GM10248 (cell line): ENCODE results near the gene PRKN.

Experiments
- CTCF ChIA-PET: fragments of 300-600 bp; sonication (Branson Sonifier 250); formaldehyde crosslinking; extraction: SDS; loops from one replicate; lab custom pipeline; 2021; ENCODE audit warnings: antibody characterized with exemption; lab: Yijun Ruan, JAX
- POLR2A ChIA-PET: fragments of 350-650 bp; sonication (Branson Sonifier 250); formaldehyde crosslinking; extraction: SDS; loops from one replicate; lab custom pipeline; 2020; ENCODE audit warnings: antibody characterized with exemption; lab: Yijun Ruan, JAX
- DNase-seq: peaks from one replicate; pipeline ENCODE4 v3.0.0; 2012; ENCODE audit errors: extremely low spot score
- CTCF ChIP-seq: IDR thresholded peaks from 2 replicates; pipeline ENCODE4 v1.5.1; 2012; ENCODE audit warnings: mild to moderate bottlenecking, low read depth; ENCODE audit errors: extremely low read depth, missing control alignments, control extremely low read depth

PRKN gene

DNA sequence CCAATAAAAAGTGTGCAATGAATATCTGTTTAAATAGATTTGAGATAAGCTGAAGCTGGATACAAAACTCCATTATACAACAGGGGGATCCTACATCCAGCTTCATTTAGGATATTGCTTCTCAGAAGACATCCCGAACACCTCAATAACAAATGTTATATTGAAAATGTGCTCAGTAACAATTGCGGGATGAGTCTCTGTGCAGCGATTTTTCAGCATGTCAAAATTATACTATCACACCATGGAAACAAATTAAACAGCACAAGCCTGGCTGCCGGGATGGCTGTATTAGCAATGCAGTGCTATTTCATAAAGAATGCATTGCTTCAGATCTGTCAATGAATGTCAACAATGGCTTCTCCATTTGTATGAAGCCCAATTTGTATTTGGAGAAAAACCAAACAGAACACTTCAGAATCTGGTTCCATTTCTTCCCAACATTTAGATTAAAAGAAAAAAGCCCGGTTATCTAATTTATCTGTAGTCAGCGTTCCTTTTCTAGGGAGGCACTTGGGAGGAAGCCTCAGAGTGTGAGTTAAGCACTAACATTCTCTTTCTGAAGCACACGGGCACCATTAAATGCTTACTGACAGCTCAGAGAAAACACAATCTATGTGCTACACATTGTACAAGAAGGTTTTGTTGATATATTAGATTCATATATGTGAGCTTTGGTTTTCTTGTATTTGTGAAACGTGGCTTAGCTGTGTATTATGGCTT, 1142.8 kb downstream of the PRKN start:
- no peak for DNase-seq
- TF ChIP-seq CTCF: no peak
- ChIA-PET CTCF (no interaction called here), POLR2A (no interaction called here)

DNA sequence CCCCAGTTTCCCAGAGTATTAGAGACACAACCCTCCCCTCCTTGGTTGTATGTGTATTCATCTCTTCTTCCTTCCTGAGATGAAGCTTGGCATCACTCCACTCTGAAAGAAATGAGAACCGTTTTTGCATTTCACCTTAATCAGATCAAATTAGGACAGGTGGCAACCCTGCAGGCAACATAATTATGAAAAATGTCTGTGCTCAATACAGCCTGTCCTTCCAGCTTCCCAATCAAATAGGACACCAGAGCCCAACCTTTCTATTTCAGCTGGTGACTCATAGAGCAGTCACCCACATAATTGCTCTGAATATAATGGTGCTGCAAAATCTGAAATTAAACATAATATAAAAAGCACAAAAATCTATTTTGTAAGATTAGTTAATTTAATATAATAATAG, 1143.5 kb downstream of the PRKN start:
- TF ChIP-seq CTCF: no peak
- DNase-seq: no peak
- POLR2A ChIA-PET: no interaction called here
- CTCF ChIA-PET: no interaction called here

- no peak for DNase-seq
- CTCF ChIA-PET: no interaction called here
- POLR2A ChIA-PET: no interaction called here
- TF ChIP-seq CTCF: no peak
These were observed 1144.0 kb downstream of the PRKN start for GRCh38 chr6:161583584-161583983.

GRCh38 chr6:161578478-161578877, 1149.1 kb downstream of the PRKN start:
- no peak for DNase-seq
- no peak for TF ChIP-seq CTCF
- POLR2A ChIA-PET: no interaction called here
- CTCF ChIA-PET: interaction anchor here (1.1 to 1.2 kb wide), 2 partner anchors 8 to 21 kb away, joined by 3 read pairs; no protein-coding TSS in a partner anchor

- ChIA-PET POLR2A (no interaction called here), CTCF (interaction anchor here (1.3 kb wide), 2 partner anchors 32 to 157 kb away, joined by 3 read pairs; no protein-coding TSS in a partner anchor)
- TF ChIP-seq CTCF: no peak
- DNase-seq: no peak
These were observed 1151.9 kb downstream of the PRKN start for GRCh38 chr6:161575523-161576254.

DNA sequence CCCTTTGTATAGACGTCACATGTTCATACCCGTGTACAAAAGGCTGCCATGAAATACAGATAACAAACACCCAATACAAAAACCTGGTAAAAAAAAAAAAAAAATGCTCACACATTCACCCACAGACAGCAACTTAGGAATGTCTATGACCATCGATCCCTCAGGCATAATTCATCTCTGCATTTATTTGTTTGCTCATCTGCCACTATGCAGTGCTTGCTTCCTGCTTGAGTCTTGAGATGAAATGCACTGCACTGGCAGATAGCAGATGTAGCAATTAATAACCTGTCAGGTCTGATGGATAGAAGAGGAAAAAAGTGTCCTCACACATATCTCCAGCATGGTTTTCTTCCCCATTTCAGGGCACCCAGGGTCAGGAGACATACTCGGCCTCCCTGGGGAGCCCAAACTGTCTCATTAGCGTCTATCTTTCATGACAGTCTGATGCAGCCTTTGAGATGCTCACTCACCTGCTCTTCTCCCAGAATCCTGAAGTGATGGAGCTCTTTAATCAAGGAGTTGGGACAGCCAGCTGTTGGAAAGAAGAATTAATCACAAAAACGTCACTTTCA, 1158.6 kb downstream of the PRKN start:
- no peak for DNase-seq
- CTCF ChIA-PET: no interaction called here
- POLR2A ChIA-PET: no interaction called here
- TF ChIP-seq CTCF: no peak
